Duodenal mucosa (tissue), 2 donors: ENCODE results near the gene THBS1.

Experiments used
- H3K27ac ChIP-seq: one replicate; pipeline ENCODE4 v1.7.0; 2013; ENCODE audit warnings: low read depth, low read length
- H3K27me3 ChIP-seq, 2 donors: one replicate each; pipeline ENCODE4 v1.7.0; 2013; ENCODE audit warnings: low read length in 2 of 2, control low read depth in 1 of 2; ENCODE audit not compliant: insufficient read depth in 2 of 2, control insufficient read depth in 1 of 2
- H3K36me3 ChIP-seq, 2 donors: one replicate each; pipeline ENCODE4 v1.7.0; 2013; ENCODE audit warnings: low read length in 2 of 2, control low read depth in 1 of 2; ENCODE audit not compliant: insufficient read depth in 2 of 2, control insufficient read depth in 1 of 2
- H3K4me1 ChIP-seq, 2 donors: one replicate each; pipeline ENCODE4 v1.7.0; 2013; ENCODE audit warnings: low read length in 2 of 2, control low read depth in 1 of 2; ENCODE audit not compliant: insufficient read depth in 2 of 2, control insufficient read depth in 1 of 2
- H3K4me3 ChIP-seq, 2 donors: one replicate each; pipeline ENCODE4 v1.7.0; 2013; ENCODE audit warnings: low read length in 2 of 2, low read depth in 1 of 2
- H3K9ac ChIP-seq, 2 donors: one replicate each; pipeline ENCODE4 v1.7.0; 2013; ENCODE audit warnings: low read length in 2 of 2, low read depth in 1 of 2
- H3K9me3 ChIP-seq, 2 donors: one replicate each; pipeline ENCODE4 v1.7.0; 2013; ENCODE audit warnings: low read length in 2 of 2, control low read depth in 1 of 2; ENCODE audit not compliant: control insufficient read depth in 1 of 2

The THBS1 gene

GRCh38 chr15:39573287-39573686 is 7.6 kb upstream of the THBS1 start:
- no peaks in the 10 kb centered on the region for H3K36me3 ChIP-seq
- H3K9ac ChIP-seq: no peak overlapping the region
- no peak overlapping the region for H3K27ac ChIP-seq
- H3K27me3 ChIP-seq: peaks cover 0 to 8% of the 10 kb centered on the region in 2 donors
- H3K4me3 ChIP-seq: no peak overlapping the region
- H3K4me1 ChIP-seq: no peaks in the 10 kb centered on the region
- no peaks in the 10 kb centered on the region for H3K9me3 ChIP-seq

GRCh38 chr15:39573844-39574243 is 7.0 kb upstream of the THBS1 start:
- Histone ChIP-seq H3K4me1 (peaks cover 0 to 5% of the 10 kb centered on the region in 2 donors), H3K36me3 (no peaks in the 10 kb centered on the region), H3K27ac (no peak overlapping the region), H3K9me3 (no peaks in the 10 kb centered on the region), H3K27me3 (peaks cover 0 to 6% of the 10 kb centered on the region in 2 donors), H3K9ac (no peak overlapping the region), H3K4me3 (no peak overlapping the region)

GRCh38 chr15:39574427-39574826 is 6.5 kb upstream of the THBS1 start:
- no peak overlapping the region for H3K9ac ChIP-seq
- no peak overlapping the region for H3K4me3 ChIP-seq
- H3K27me3 ChIP-seq: peaks cover 0 to 5% of the 10 kb centered on the region in 2 donors
- H3K36me3 ChIP-seq: no peaks in the 10 kb centered on the region
- H3K27ac ChIP-seq: no peak overlapping the region
- H3K4me1 ChIP-seq: peaks cover 1 to 8% of the 10 kb centered on the region in 2 donors
- H3K9me3 ChIP-seq: no peaks in the 10 kb centered on the region

- H3K36me3 ChIP-seq: no peaks in the 10 kb centered on the region
- no peaks in the 10 kb centered on the region for H3K9me3 ChIP-seq
- no peak overlapping the region for H3K9ac ChIP-seq
- no peak overlapping the region for H3K4me3 ChIP-seq
- H3K27ac ChIP-seq: no peak overlapping the region
- H3K27me3 ChIP-seq: peaks cover 0 to 5% of the 10 kb centered on the region in 2 donors
- H3K4me1 ChIP-seq: peaks cover 6 to 13% of the 10 kb centered on the region in 2 donors
Measured at GRCh38 chr15:39575180-39575579, 5.7 kb upstream of the THBS1 start.

- H3K36me3 ChIP-seq: peaks cover 3 to 5% of the 10 kb centered on the region in 2 donors
- no peak overlapping the region for H3K4me3 ChIP-seq
- peak overlapping the region; percentile 71 for H3K27ac ChIP-seq
- H3K9ac ChIP-seq: no peak overlapping the region
- peaks cover 6 to 13% of the 10 kb centered on the region in 2 donors for H3K4me1 ChIP-seq
- no peaks in the 10 kb centered on the region for H3K9me3 ChIP-seq
- no peaks in the 10 kb centered on the region for H3K27me3 ChIP-seq
Measured at GRCh38 chr15:39578851-39579486, 1.9 kb upstream of the THBS1 start.

- Histone ChIP-seq H3K9me3 (no peaks in the 10 kb centered on the region), H3K9ac (peak overlapping the region; percentile 43 to 49), H3K4me3 (peak overlapping the region; percentile 58 to 68), H3K27me3 (no peaks in the 10 kb centered on the region), H3K27ac (peak overlapping the region; percentile 71), H3K36me3 (peaks cover 3 to 5% of the 10 kb centered on the region in 2 donors), H3K4me1 (peaks cover 6 to 13% of the 10 kb centered on the region in 2 donors)
Measured at GRCh38 chr15:39579487-39580116, 1.3 kb upstream of the THBS1 start.

- Histone ChIP-seq H3K4me3 (peak overlapping the region; percentile 58 to 68), H3K27me3 (no peaks in the 10 kb centered on the region), H3K27ac (peak overlapping the region; percentile 88), H3K4me1 (peaks cover 6 to 14% of the 10 kb centered on the region in 2 donors), H3K9me3 (no peaks in the 10 kb centered on the region), H3K9ac (peak overlapping the region; percentile 43 to 49), H3K36me3 (peaks cover 3 to 5% of the 10 kb centered on the region in 2 donors)
Measured at GRCh38 chr15:39580117-39580484, 778 bp upstream of the THBS1 start.

- Histone ChIP-seq H3K27ac (peak overlapping the region; percentile 88), H3K4me3 (peak overlapping the region; percentile 58 to 68), H3K36me3 (peaks cover 5 to 9% of the 10 kb centered on the region in 2 donors), H3K9me3 (no peaks in the 10 kb centered on the region), H3K9ac (peak overlapping the region; percentile 52 to 61), H3K27me3 (no peaks in the 10 kb centered on the region), H3K4me1 (peaks cover 6 to 19% of the 10 kb centered on the region in 2 donors)
Measured at GRCh38 chr15:39581242-39581792, 438 bp downstream of the THBS1 start.

- peaks cover 6 to 19% of the 10 kb centered on the region in 2 donors for H3K4me1 ChIP-seq
- peaks cover 5 to 9% of the 10 kb centered on the region in 2 donors for H3K36me3 ChIP-seq
- no peaks in the 10 kb centered on the region for H3K27me3 ChIP-seq
- no peaks in the 10 kb centered on the region for H3K9me3 ChIP-seq
- peak overlapping the region; percentile 58 to 68 for H3K4me3 ChIP-seq
- peak overlapping the region; percentile 23 for H3K27ac ChIP-seq
- H3K9ac ChIP-seq: peak overlapping the region; percentile 52 to 61
Measured at GRCh38 chr15:39581793-39582285, 960 bp downstream of the THBS1 start.
